Measurements from ENCODE around the gene JAG1.

DNA sequence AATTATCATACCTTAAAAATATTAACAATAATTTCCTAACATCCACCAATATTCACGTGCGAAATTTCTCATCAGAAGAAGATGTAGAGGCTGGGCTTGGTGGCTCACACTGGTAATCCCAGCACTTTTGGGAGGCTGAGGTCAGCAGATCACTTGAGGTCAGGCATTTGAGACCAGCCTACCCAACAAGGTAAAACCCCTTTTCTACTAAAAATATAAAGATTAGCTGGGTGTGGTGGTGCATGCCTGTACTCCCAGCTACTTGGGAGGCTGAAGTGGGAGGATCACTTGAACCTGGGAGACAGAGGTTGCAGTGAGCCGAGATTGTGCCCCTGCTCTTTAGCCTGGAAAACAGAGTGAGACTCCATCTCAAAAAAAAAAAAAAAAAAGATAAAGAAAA lies 36.1 kb upstream of the JAG1 start:
- no peak for TF ChIP-seq EZH2 (IDR thresholded peaks at IDR 0.05; ENCODE audit: insufficient read depth, poor library complexity, severe bottlenecking)
- TF ChIP-seq EZH2phosphoT487 (IDR thresholded peaks at IDR 0.05; ENCODE audit: insufficient read depth, low read depth), result no peak

All from GM23248 (cell line).